Caco-2 (cell line): ENCODE results near the gene ASAP2. TPM values are rescaled to one million over a fixed set of nuclear protein-coding genes. Genes with fewer than 3 reads are reported as not detected.

Experiments used
- BruUV-seq: library from RNA; stranded (reverse); fragments of 400-500 nt; replicated peaks from 2 replicates; lab custom pipeline; 2021; lab: Mats Ljungman, UMichigan
- CTCF ChIA-PET: fragments of 300-600 bp; sonication (Branson Sonifier 250); formaldehyde crosslinking; loops from one replicate; lab custom pipeline; 2022; ENCODE audit warnings: antibody characterized with exemption; lab: Charles Lee
- POLR2A ChIA-PET: fragments of 300-600 bp; sonication (Branson Sonifier 250); formaldehyde crosslinking; loops from one replicate; lab custom pipeline; 2022; ENCODE audit warnings: antibody characterized with exemption; lab: Charles Lee
- DNase-seq, 2 experiments: peaks; one replicate each; pipeline versions ENCODE4 v3.0.0 to v3.0.0-alpha.2; 2020 to 2022
- H3K27me3 ChIP-seq: replicated peaks from 2 replicates; pipeline ENCODE4 v1.6.0; 2011; ENCODE audit warnings: low read length; ENCODE audit not compliant: control insufficient read depth, insufficient read depth
- H3K36me3 ChIP-seq: 2 replicates; pipeline ENCODE4 v1.5.1; 2011; ENCODE audit warnings: low read length; ENCODE audit not compliant: control insufficient read depth, insufficient read depth
- H3K4me1 ChIP-seq: fragments of 250-450 bp; sonication (Bioruptor Pico); 2 replicates; pipeline ENCODE4 v1.5.1; 2020; ENCODE audit warnings: mild to moderate bottlenecking
- H3K4me3 ChIP-seq: 2 replicates; pipeline ENCODE4 v1.5.1; 2011; ENCODE audit warnings: low read depth, mild to moderate bottlenecking, control low read depth, low read length
- H3K9me3 ChIP-seq: fragments of 250-450 bp; sonication (Bioruptor Pico); 2 replicates; pipeline ENCODE4 v1.5.1; 2020; ENCODE audit warnings: mild to moderate bottlenecking, moderate library complexity
- H3K27ac Mint-ChIP-seq: one replicate; pipeline ENCODE4 v1.8.0; 2022; ENCODE audit warnings: mixed read lengths; ENCODE audit not compliant: unreplicated experiment
- H3K27me3 Mint-ChIP-seq: one replicate; pipeline ENCODE4 v1.8.0; 2022; ENCODE audit warnings: mixed read lengths; ENCODE audit not compliant: insufficient read depth, unreplicated experiment
- H3K36me3 Mint-ChIP-seq: one replicate; pipeline ENCODE4 v1.8.0; 2022; ENCODE audit warnings: mild to moderate bottlenecking, mixed read lengths; ENCODE audit not compliant: insufficient read depth, unreplicated experiment
- H3K4me1 Mint-ChIP-seq: one replicate; pipeline ENCODE4 v1.8.0; 2022; ENCODE audit warnings: low read depth, mixed read lengths; ENCODE audit not compliant: unreplicated experiment
- H3K4me3 Mint-ChIP-seq: one replicate; pipeline ENCODE4 v1.8.0; 2022; ENCODE audit warnings: mild to moderate bottlenecking, moderate library complexity, mixed read lengths; ENCODE audit not compliant: unreplicated experiment
- H3K9me3 Mint-ChIP-seq: one replicate; pipeline ENCODE4 v1.8.0; 2022; ENCODE audit warnings: mixed read lengths; ENCODE audit not compliant: unreplicated experiment
- CTCF ChIP-seq, 2 experiments: fragments of 200-600 bp in 1 of 2; IDR thresholded peaks; 1 replicate in 1 of 2; 2 replicates in 1 of 2; pipeline versions ENCODE4 v1.5.1 to v1.8.0; 2011 to 2022; ENCODE audit warnings: antibody characterized with exemption in 1 of 2, control low read depth in 1 of 2, inconsistent platforms in 1 of 2, low read depth in 1 of 2, low read length in 1 of 2, mild to moderate bottlenecking in 1 of 2, moderate library complexity in 1 of 2; ENCODE audit not compliant: insufficient read depth in 1 of 2, severe bottlenecking in 1 of 2, unreplicated experiment in 1 of 2
- intact Hi-C: fragments of 100-400 bp; cut with micrococcal nuclease; formaldehyde crosslinking; loops from one replicate; pipeline ENCODE4 v1.10.0; 2022; ENCODE audit not compliant: unreplicated experiment
- total RNA-seq: library from RNA; stranded (reverse); gene quantifications from 2 replicates; pipeline ENCODE4 v1.2.3, GENCODE V29; 2022

The ASAP2 gene
- total RNA-seq, 1 experiment from 2014 or later = 25.6 TPM

GRCh38 chr2:9297156-9297555 lies 90.5 kb downstream of the ASAP2 start:
- BruUV-seq = no TSS peak
- Histone ChIP-seq H3K9me3 (no peaks in the 10 kb centered on the region), H3K36me3 (no peaks in the 10 kb centered on the region; the same call in 1 of the 2 replicates), H3K4me1 (no peaks in the 10 kb centered on the region), H3K4me3 (no peak overlapping the region), H3K27me3 (no peaks in the 10 kb centered on the region)
- Mint-ChIP-seq H3K4me3 (no peak overlapping the region), H3K36me3 (no peaks in the 10 kb centered on the region), H3K27ac (no peak overlapping the region), H3K9me3 (no peaks in the 10 kb centered on the region), H3K4me1 (no peaks in the 10 kb centered on the region), H3K27me3 (no peaks in the 10 kb centered on the region)
- no peak for TF ChIP-seq CTCF (IDR thresholded peaks at IDR 0.05; ENCODE audit: insufficient read depth in 1 of 2, low read depth in 1 of 2, low read length in 1 of 2, severe bottlenecking in 1 of 2, unreplicated experiment in 1 of 2)
- CTCF ChIA-PET = interaction anchor here (1.1 kb wide), 1 partner anchor 36 kb away, joined by 3 read pairs; no protein-coding TSS in a partner anchor
- POLR2A ChIA-PET = no interaction called here
- intact Hi-C loops = no loop called here
- DNase-seq = no peak

- no TSS peak for BruUV-seq
- Mint-ChIP-seq H3K27me3 (no peaks in the 10 kb centered on the region), H3K36me3 (no peaks in the 10 kb centered on the region), H3K9me3 (no peaks in the 10 kb centered on the region), H3K4me3 (no peak overlapping the region), H3K27ac (no peak overlapping the region), H3K4me1 (no peaks in the 10 kb centered on the region)
- H3K4me3 ChIP-seq = no peak overlapping the region
- H3K36me3 ChIP-seq = no peaks in the 10 kb centered on the region; the same call in 1 of the 2 replicates
- H3K4me1 ChIP-seq = no peaks in the 10 kb centered on the region
- intact Hi-C loops = no loop called here
- no peaks in the 10 kb centered on the region for H3K27me3 ChIP-seq
- CTCF ChIA-PET = interaction anchor here (1.1 kb wide), 1 partner anchor 36 kb away, joined by 3 read pairs; no protein-coding TSS in a partner anchor
- no peaks in the 10 kb centered on the region for H3K9me3 ChIP-seq
- POLR2A ChIA-PET = no interaction called here
- no peak for TF ChIP-seq CTCF (IDR thresholded peaks at IDR 0.05; ENCODE audit: insufficient read depth in 1 of 2, low read depth in 1 of 2, low read length in 1 of 2, severe bottlenecking in 1 of 2, unreplicated experiment in 1 of 2)
- no peak for DNase-seq
These were observed 91.2 kb downstream of the ASAP2 start for GRCh38 chr2:9297807-9298206.

GRCh38 chr2:9298583-9298982 lies 92.0 kb downstream of the ASAP2 start:
- POLR2A ChIA-PET = no interaction called here

More at GRCh38 chr2:9298583-9298982, 92.0 kb downstream of the ASAP2 start:
- Mint-ChIP-seq H3K9me3 (no peaks in the 10 kb centered on the region), H3K4me3 (no peak overlapping the region), H3K36me3 (no peaks in the 10 kb centered on the region), H3K27ac (no peak overlapping the region), H3K27me3 (no peaks in the 10 kb centered on the region), H3K4me1 (no peaks in the 10 kb centered on the region)
- H3K36me3 ChIP-seq = no peaks in the 10 kb centered on the region; the same call in 1 of the 2 replicates
- no peaks in the 10 kb centered on the region for H3K9me3 ChIP-seq
- H3K4me3 ChIP-seq = no peak overlapping the region
- no peak for TF ChIP-seq CTCF (IDR thresholded peaks at IDR 0.05; ENCODE audit: insufficient read depth in 1 of 2, low read depth in 1 of 2, low read length in 1 of 2, severe bottlenecking in 1 of 2, unreplicated experiment in 1 of 2)
- H3K4me1 ChIP-seq = no peaks in the 10 kb centered on the region
- no peak for DNase-seq
- intact Hi-C loops = no loop called here
- no peaks in the 10 kb centered on the region for H3K27me3 ChIP-seq
- CTCF ChIA-PET = no interaction called here
- BruUV-seq = no TSS peak
